Endothelial cell of umbilical vein (primary cell): ENCODE data around the gene SEC14L6. TPM values are rescaled to one million over a fixed set of nuclear protein-coding genes. Genes with fewer than 3 reads are reported as not detected.

Source experiments
- BruUV-seq: library from RNA; stranded (reverse); fragments of 400-500 nt; replicated peaks from 2 replicates; lab custom pipeline; 2021; lab: Mats Ljungman, UMichigan
- CTCF ChIA-PET: fragments of 300-600, 350-600 bp; sonication (Branson Sonifier 250); formaldehyde crosslinking; loops from one replicate; lab custom pipeline; 2021; ENCODE audit warnings: antibody characterized with exemption, inconsistent platforms; lab: Charles Lee
- POLR2A ChIA-PET: fragments of 300-600, 350-600 bp; sonication (Branson Sonifier 250); formaldehyde crosslinking; loops from one replicate; lab custom pipeline; 2021; ENCODE audit warnings: antibody characterized with exemption, inconsistent platforms; lab: Charles Lee
- DNase-seq: peaks from one replicate; pipeline ENCODE4 v3.0.0-alpha.2; 2011; ENCODE audit warnings: low read depth, low spot score
- FAIRE-seq: peaks from 2 replicates; lab custom pipeline; 2011; peaks lifted over from hg19 to GRCh38; lab: Jason Lieb, UNC
- H2AFZ ChIP-seq: 2 replicates; pipeline ENCODE4 v1.6.0; 2012; ENCODE audit warnings: low read depth, low read length, control low read depth, inconsistent platforms
- H3K27ac ChIP-seq: 2 replicates; pipeline ENCODE4 v1.5.1; 2011; ENCODE audit warnings: low read depth, mild to moderate bottlenecking, control low read depth, low read length, moderate library complexity; ENCODE audit not compliant: insufficient read depth
- H3K27me3 ChIP-seq, 2 experiments: 2 replicates each; pipeline versions ENCODE4 v1.6.0 to v1.6.1; 2011; ENCODE audit warnings: low read length in 2 of 2, mixed read lengths in 1 of 2; ENCODE audit not compliant: control insufficient read depth in 2 of 2, insufficient read depth in 2 of 2
- H3K36me3 ChIP-seq, 2 experiments: 2 replicates in 1 of 2; 3 replicates in 1 of 2; pipeline ENCODE4 v1.5.1; 2011; ENCODE audit warnings: low read length in 2 of 2, mild to moderate bottlenecking in 1 of 2, moderate library complexity in 1 of 2; ENCODE audit not compliant: control insufficient read depth in 2 of 2, insufficient read depth in 2 of 2; ENCODE audit errors: extremely low read depth in 1 of 2
- H3K4me1 ChIP-seq: 3 replicates; pipeline ENCODE4 v1.5.1; 2011; ENCODE audit warnings: mild to moderate bottlenecking, low read length; ENCODE audit not compliant: control insufficient read depth, insufficient read depth; ENCODE audit errors: extremely low read depth
- H3K4me2 ChIP-seq: 2 replicates; pipeline ENCODE4 v1.6.1; 2011; ENCODE audit warnings: low read length, control low read depth, mixed read lengths; ENCODE audit not compliant: insufficient read depth
- H3K4me3 ChIP-seq, 3 experiments: fragments of 200-600 bp in 1 of 3; sonication (generic), shearing (Covaris generic) in 1 of 3; replicated peaks in 1 of 3; 2 replicates each; pipeline ENCODE4 v1.5.1; 2011 to 2016; ENCODE audit warnings: control low read depth in 3 of 3, low read length in 3 of 3, mild to moderate bottlenecking in 2 of 3, inconsistent platforms in 1 of 3, low read depth in 1 of 3, moderate library complexity in 1 of 3; ENCODE audit not compliant: insufficient read depth in 1 of 3
- H3K79me2 ChIP-seq: 2 replicates; pipeline ENCODE4 v1.6.0; 2012; ENCODE audit warnings: low read length, inconsistent platforms; ENCODE audit not compliant: control insufficient read depth, insufficient read depth
- H3K9ac ChIP-seq: replicated peaks from 2 replicates; pipeline ENCODE3; 2011; ENCODE audit warnings: low read length, control low read depth; ENCODE audit not compliant: insufficient read depth; ENCODE audit errors: extremely low read depth
- H3K9me1 ChIP-seq: replicated peaks from 3 replicates; pipeline ENCODE4 v1.6.0; 2011; ENCODE audit warnings: mild to moderate bottlenecking, low read length; ENCODE audit not compliant: control insufficient read depth, insufficient read depth; ENCODE audit errors: extremely low read depth
- H3K9me3 ChIP-seq: replicated peaks from 2 replicates; pipeline ENCODE4 v1.5.1; 2012; ENCODE audit warnings: low read length, inconsistent platforms; ENCODE audit not compliant: control insufficient read depth, insufficient read depth
- H4K20me1 ChIP-seq: replicated peaks from 2 replicates; pipeline ENCODE3; 2011; ENCODE audit warnings: mild to moderate bottlenecking, low read length; ENCODE audit not compliant: control insufficient read depth, insufficient read depth; ENCODE audit errors: extremely low read depth
- EZH2 ChIP-seq: IDR thresholded peaks from 2 replicates; pipeline ENCODE4 v1.6.1; 2012; ENCODE audit warnings: borderline replicate concordance, low read depth, mild to moderate bottlenecking, moderate library complexity, low read length, inconsistent platforms; ENCODE audit not compliant: severe bottlenecking
- FOS ChIP-seq: IDR thresholded peaks from 2 replicates; pipeline ENCODE4 v1.6.1; 2011; ENCODE audit warnings: mild to moderate bottlenecking, low read length, moderate library complexity, borderline replicate concordance; ENCODE audit not compliant: insufficient read depth
- GATA2 ChIP-seq: IDR thresholded peaks from 2 replicates; pipeline ENCODE4 v1.7.0; 2011; ENCODE audit warnings: low read depth, mild to moderate bottlenecking, moderate library complexity, mixed read lengths, low read length; ENCODE audit not compliant: insufficient read length, insufficient read depth
- JUN ChIP-seq: IDR thresholded peaks from 2 replicates; pipeline ENCODE4 v1.6.1; 2011; ENCODE audit warnings: borderline replicate concordance, low read depth; ENCODE audit not compliant: insufficient read length, insufficient read depth
- MYC ChIP-seq: IDR thresholded peaks from one replicate; pipeline ENCODE4 v1.6.1; 2011; ENCODE audit warnings: mild to moderate bottlenecking, low read depth, low read length
- POLR2A ChIP-seq: IDR thresholded peaks from 2 replicates; pipeline ENCODE4 v1.6.1; 2012; ENCODE audit warnings: low read depth, mild to moderate bottlenecking, control low read depth, low read length
- POLR2AphosphoS5 ChIP-seq: IDR thresholded peaks from 2 replicates; pipeline ENCODE4 v1.6.1; 2012; ENCODE audit warnings: low read depth, mild to moderate bottlenecking, control low read depth, low read length, moderate library complexity; ENCODE audit not compliant: insufficient read depth
- dilution Hi-C: fragments of 300-500 bp; cut with MboI; formaldehyde crosslinking; loops from one replicate; pipeline ENCODE4 v1.15.0; 2019; ENCODE audit warnings: low sequenced_read_pairs; ENCODE audit not compliant: extremely low pct_ligation_motif_present
- intact Hi-C: fragments of 100-400 bp; cut with micrococcal nuclease; formaldehyde crosslinking; loops from one replicate; pipeline ENCODE4 v1.10.0; 2022
- polyA plus RNA-seq, 4 experiments: library from polyadenylated mRNA; depleted of rRNA in 3 of 4; stranded (reverse) in 3 of 4; unstranded in 1 of 4; fragments of >200 nt; gene quantifications; 2 replicates each; pipeline versions ENCODE4 v1.2.1 to v1.2.3, GENCODE V29; 2011 to 2012; ENCODE audit warnings: missing spikeins in 1 of 4
- total RNA-seq: library from RNA; stranded (reverse); gene quantifications from 2 replicates; pipeline ENCODE4 v1.2.3, GENCODE V29; 2021
- TF ChIP-seq, protein P1 (sequence below), 2 donors: IDR thresholded peaks; 1 replicate in 1 of 2; 2 replicates in 1 of 2; pipeline ENCODE4 v1.5.1; 2011; ENCODE audit warnings: low read length in 2 of 2, mild to moderate bottlenecking in 2 of 2, moderate library complexity in 2 of 2, control low read depth in 1 of 2, inconsistent platforms in 1 of 2, low read depth in 1 of 2; ENCODE audit not compliant: insufficient read depth in 1 of 2; ENCODE audit errors: extremely low read depth in 1 of 2
- TF ChIP-seq, protein P2 (sequence below): IDR thresholded peaks from 2 replicates; pipeline ENCODE4 v1.6.1; 2011; ENCODE audit not compliant: insufficient read depth, insufficient read length

The SEC14L6 gene
- total and polyA plus RNA-seq, 2 donors (not counting 3 experiments of a cell fraction or from before 2014, with no cell fraction given) = 0.04 to 0.15 TPM

DNA sequence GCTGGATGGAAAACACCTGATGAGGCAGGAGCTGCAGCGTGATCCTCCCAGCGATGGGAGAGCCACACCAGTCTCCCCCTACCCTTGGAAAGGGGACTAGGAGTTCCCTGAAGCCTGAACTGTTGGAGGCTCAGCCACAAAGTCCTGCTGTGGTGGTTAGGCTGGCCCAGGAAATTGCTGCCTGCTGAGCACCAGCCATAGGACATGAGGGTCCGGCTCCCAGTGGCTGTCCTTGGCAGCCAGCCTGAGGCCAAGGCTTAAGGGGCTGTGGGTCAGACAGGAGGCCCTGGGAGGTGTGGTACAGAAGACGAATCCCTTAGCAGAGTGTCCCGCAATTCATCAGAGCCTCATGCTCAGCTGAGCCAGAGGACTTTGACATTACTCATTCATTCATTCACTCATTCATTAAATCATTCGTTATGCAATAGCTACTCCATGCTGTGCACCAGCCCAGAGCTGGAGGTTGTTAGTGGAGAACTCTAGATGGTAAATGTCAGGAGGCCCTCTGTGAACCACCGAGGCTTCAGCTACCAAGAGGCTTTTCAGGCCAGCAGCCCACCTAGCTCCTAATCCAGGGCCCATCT lies 26.6 kb downstream of the SEC14L6 start:
- H3K9me3 ChIP-seq = no peaks in the 10 kb centered on the region
- no peak overlapping the region for H3K27ac ChIP-seq
- no peaks in the 10 kb centered on the region for H3K9me1 ChIP-seq
- H3K9ac ChIP-seq = no peak overlapping the region
- TF ChIP-seq MYC (no peak), EZH2 (no peak), POLR2AphosphoS5 (no peak), JUN (no peak), GATA2 (no peak), FOS (no peak), POLR2A (no peak)
- TF ChIP-seq, protein P1, sequence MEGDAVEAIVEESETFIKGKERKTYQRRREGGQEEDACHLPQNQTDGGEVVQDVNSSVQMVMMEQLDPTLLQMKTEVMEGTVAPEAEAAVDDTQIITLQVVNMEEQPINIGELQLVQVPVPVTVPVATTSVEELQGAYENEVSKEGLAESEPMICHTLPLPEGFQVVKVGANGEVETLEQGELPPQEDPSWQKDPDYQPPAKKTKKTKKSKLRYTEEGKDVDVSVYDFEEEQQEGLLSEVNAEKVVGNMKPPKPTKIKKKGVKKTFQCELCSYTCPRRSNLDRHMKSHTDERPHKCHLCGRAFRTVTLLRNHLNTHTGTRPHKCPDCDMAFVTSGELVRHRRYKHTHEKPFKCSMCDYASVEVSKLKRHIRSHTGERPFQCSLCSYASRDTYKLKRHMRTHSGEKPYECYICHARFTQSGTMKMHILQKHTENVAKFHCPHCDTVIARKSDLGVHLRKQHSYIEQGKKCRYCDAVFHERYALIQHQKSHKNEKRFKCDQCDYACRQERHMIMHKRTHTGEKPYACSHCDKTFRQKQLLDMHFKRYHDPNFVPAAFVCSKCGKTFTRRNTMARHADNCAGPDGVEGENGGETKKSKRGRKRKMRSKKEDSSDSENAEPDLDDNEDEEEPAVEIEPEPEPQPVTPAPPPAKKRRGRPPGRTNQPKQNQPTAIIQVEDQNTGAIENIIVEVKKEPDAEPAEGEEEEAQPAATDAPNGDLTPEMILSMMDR (IDR thresholded peaks at IDR 0.05; ENCODE audit: extremely low read depth in 1 of 2, insufficient read depth in 1 of 2, low read depth in 1 of 2, low read length in 2 of 2) = no peak
- TF ChIP-seq, protein P2, sequence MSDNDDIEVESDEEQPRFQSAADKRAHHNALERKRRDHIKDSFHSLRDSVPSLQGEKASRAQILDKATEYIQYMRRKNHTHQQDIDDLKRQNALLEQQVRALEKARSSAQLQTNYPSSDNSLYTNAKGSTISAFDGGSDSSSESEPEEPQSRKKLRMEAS = no peak
- H2AFZ ChIP-seq = no peak overlapping the region
- intact Hi-C loops (no loop called here), dilution Hi-C loops (no loop called here)
- H3K79me2 ChIP-seq = no peaks in the 10 kb centered on the region
- DNase-seq (no peak), FAIRE-seq (no peak)
- H4K20me1 ChIP-seq = no peaks in the 10 kb centered on the region
- H3K4me3 ChIP-seq = no peak overlapping the region
- H3K27me3 ChIP-seq = peaks cover 2 to 9% of the 10 kb centered on the region in 2 experiments
- CTCF ChIA-PET = interaction anchor here (0.8 to 1.2 kb wide), 2 partner anchors 10 to 82 kb away, joined by 3 read pairs; no protein-coding TSS in a partner anchor
- H3K36me3 ChIP-seq = no peaks in the 10 kb centered on the region
- POLR2A ChIA-PET = interaction anchor here (0.7 kb wide), 1 partner anchor 16 kb away, joined by 5 read pairs; no protein-coding TSS in a partner anchor
- H3K4me1 ChIP-seq = no peaks in the 10 kb centered on the region
- no TSS peak for BruUV-seq
- no peak overlapping the region for H3K4me2 ChIP-seq
